Activated naive CD4-positive, alpha-beta T cell treated with anti-CD3 and anti-CD28 coated beads for 36 hours (primary cell): ENCODE measurements around the gene HLA-DQB1. TPM values are rescaled to one million over a fixed set of nuclear protein-coding genes. Genes with fewer than 3 reads are reported as not detected.
"Not testable (repeated sequence)": the region's sequence is repeated elsewhere in the genome, so short reads cannot be mapped to it uniquely, and the experiment has no call there.

ENCODE experiments used
- CTCF ChIA-PET: fragments of 350-600 bp; sonication (Branson Sonifier 250); formaldehyde crosslinking; loops from one replicate; lab custom pipeline; 2021; ENCODE audit warnings: antibody characterized with exemption; lab: Charles Lee
- DNase-seq: peaks from one replicate; pipeline ENCODE4 v3.0.0-alpha.2; 2020
- H3K27ac Mint-ChIP-seq: one replicate; pipeline ENCODE4 v1.8.0; 2021; ENCODE audit warnings: mild to moderate bottlenecking, mixed read lengths
- H3K27me3 Mint-ChIP-seq: one replicate; pipeline ENCODE4 v1.8.0; 2021; ENCODE audit warnings: low read depth, mixed read lengths
- H3K36me3 Mint-ChIP-seq: one replicate; pipeline ENCODE4 v1.8.0; 2021; ENCODE audit warnings: low read depth, mixed read lengths
- H3K4me1 Mint-ChIP-seq: one replicate; pipeline ENCODE4 v1.8.0; 2021; ENCODE audit warnings: low read depth, mixed read lengths
- H3K4me3 Mint-ChIP-seq: one replicate; pipeline ENCODE4 v1.8.0; 2021; ENCODE audit warnings: mild to moderate bottlenecking, moderate library complexity, mixed read lengths
- H3K9me3 Mint-ChIP-seq: one replicate; pipeline ENCODE4 v1.8.0; 2021; ENCODE audit warnings: mixed read lengths
- intact Hi-C: fragments of 100-400 bp; cut with micrococcal nuclease; formaldehyde crosslinking; loops from one replicate; pipeline ENCODE4 v1.15.1; 2023
- total RNA-seq, 2 experiments: library from RNA; stranded (reverse); gene quantifications; one replicate each; pipeline ENCODE4 v1.2.3, GENCODE V29; 2021

HLA-DQB1 gene
- total RNA-seq, 2 experiments from 2014 or later: 6.2 to 7.4 TPM

- DNase-seq: no peak
- Mint-ChIP-seq H3K4me3 (no peak overlapping the region), H3K27ac (no peak overlapping the region), H3K9me3 (no peaks in the 10 kb centered on the region), H3K36me3 (no peaks in the 10 kb centered on the region), H3K27me3 (peaks cover 7% of the 10 kb centered on the region), H3K4me1 (peaks cover 13% of the 10 kb centered on the region)
- CTCF ChIA-PET: interaction anchor here (0.7 kb wide), 1 partner anchor 497 kb away, joined by 3 read pairs; no protein-coding TSS in a partner anchor
- intact Hi-C loops: no loop called here
Observed at GRCh38 chr6:32637883-32638282, 28.6 kb downstream of the HLA-DQB1 start.

- DNase-seq: no peak
- Mint-ChIP-seq H3K27ac (no peak within 1 kb of the TSS), H3K4me1 (peaks cover 10% of the 10 kb centered on the region), H3K27me3 (peaks cover 7% of the 10 kb centered on the region), H3K4me3 (no peak within 1 kb of the TSS), H3K9me3 (no peaks in the 10 kb centered on the region), H3K36me3 (no peaks in the 10 kb centered on the region)
- CTCF ChIA-PET: no interaction called here
- intact Hi-C loops: no loop called here
Observed at GRCh38 chr6:32637219-32637880, 29.1 kb downstream of the HLA-DQB1 start, which contains the start of gene HLA-DQA1. TSS of gene HLA-DQA1 (plus strand) at chr6:32637406. CDS start at chr6:32637459, 53 bp downstream.

DNA sequence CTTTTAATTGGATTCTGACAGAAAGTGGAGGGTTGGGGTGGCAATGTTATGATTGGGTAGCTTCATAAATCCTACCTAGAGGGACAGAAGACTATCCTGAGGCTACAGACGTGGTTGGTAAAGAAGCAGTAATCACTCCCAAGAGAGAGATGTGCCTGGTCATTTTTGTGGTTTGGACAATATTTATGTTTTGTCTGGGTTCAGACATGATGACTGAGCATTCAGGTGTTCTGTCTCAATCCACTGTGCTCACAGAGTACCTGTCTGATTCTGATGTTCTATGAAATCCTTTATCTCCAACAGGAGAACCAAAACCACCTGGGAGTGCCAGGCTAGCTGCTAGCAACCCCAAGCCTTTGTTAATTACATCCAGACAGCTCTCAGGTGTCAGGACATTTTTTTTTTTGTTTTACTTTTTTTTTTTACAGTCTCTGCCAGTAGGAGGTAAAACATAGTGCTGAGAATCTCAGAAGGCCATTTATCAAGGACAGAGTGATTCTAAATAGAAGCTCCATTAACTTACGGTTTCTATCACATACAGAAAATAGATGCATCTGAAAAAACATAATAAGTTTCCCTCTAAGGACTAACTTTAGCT lies 30.8 kb downstream of the HLA-DQB1 start:
- no peaks in the 10 kb centered on the region for H3K36me3 Mint-ChIP-seq
- H3K4me3 Mint-ChIP-seq: no peak overlapping the region
- no peak for DNase-seq
- H3K27me3 Mint-ChIP-seq: peaks cover 7% of the 10 kb centered on the region
- no peak overlapping the region for H3K27ac Mint-ChIP-seq
- no peaks in the 10 kb centered on the region for H3K9me3 Mint-ChIP-seq
- intact Hi-C loops: no loop called here
- CTCF ChIA-PET: interaction anchor here (0.7 kb wide), 1 partner anchor 15 kb away, joined by 3 read pairs; no protein-coding TSS in a partner anchor
- peaks cover 5% of the 10 kb centered on the region for H3K4me1 Mint-ChIP-seq

- H3K4me1 Mint-ChIP-seq: peaks cover 13% of the 10 kb centered on the region
- not testable (repeated sequence) for H3K27me3 Mint-ChIP-seq, H3K4me3 Mint-ChIP-seq, DNase-seq, H3K27ac Mint-ChIP-seq, H3K36me3 Mint-ChIP-seq, H3K9me3 Mint-ChIP-seq
- intact Hi-C loops: loop anchor here (10.0 kb wide), 1 partner anchor 375 kb away; no protein-coding TSS in a partner anchor
- CTCF ChIA-PET: interaction anchor here (0.9 kb wide), 1 partner anchor 350 kb away, joined by 4 read pairs; no protein-coding TSS in a partner anchor
Observed at GRCh38 chr6:32629793-32630192, 36.7 kb downstream of the HLA-DQB1 start.

GRCh38 chr6:32627831-32628230 lies 38.6 kb downstream of the HLA-DQB1 start:
- intact Hi-C loops: loop anchor here (10.0 kb wide), 1 partner anchor 373 kb away; no protein-coding TSS in a partner anchor
- DNase-seq: no peak

DNA sequence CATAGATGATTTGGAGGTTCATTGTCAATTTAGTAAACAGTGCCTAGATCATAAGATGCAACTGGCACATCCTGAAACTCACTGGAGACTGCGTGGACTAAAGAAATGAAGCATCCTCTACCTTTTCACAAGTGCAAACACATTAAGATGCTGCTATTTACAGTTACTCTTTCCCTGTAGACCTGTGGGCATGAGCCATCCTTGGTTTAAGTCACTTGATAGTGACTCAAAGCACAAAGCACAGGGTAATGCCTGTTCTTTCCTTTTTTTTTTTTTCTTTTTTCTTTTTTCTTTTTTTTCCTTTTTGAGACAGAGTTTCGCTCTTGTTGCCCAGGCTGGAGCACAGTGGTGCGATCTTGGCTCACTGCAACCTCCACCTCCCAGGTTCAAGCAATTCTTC lies 39.2 kb downstream of the HLA-DQB1 start:
- H3K27ac Mint-ChIP-seq: no peak overlapping the region
- no peaks in the 10 kb centered on the region for H3K27me3 Mint-ChIP-seq
- intact Hi-C loops: loop anchor here (10.0 kb wide), 1 partner anchor 372 kb away; no protein-coding TSS in a partner anchor
- DNase-seq: no peak
- H3K9me3 Mint-ChIP-seq: no peaks in the 10 kb centered on the region
- peaks cover 29% of the 10 kb centered on the region for H3K4me1 Mint-ChIP-seq
- CTCF ChIA-PET: no interaction called here
- no peaks in the 10 kb centered on the region for H3K36me3 Mint-ChIP-seq
- H3K4me3 Mint-ChIP-seq: no peak overlapping the region

More at GRCh38 chr6:32627831-32628230, 38.6 kb downstream of the HLA-DQB1 start:
- Mint-ChIP-seq H3K4me3 (no peak overlapping the region), H3K27me3 (no peaks in the 10 kb centered on the region), H3K9me3 (no peaks in the 10 kb centered on the region), H3K36me3 (no peaks in the 10 kb centered on the region), H3K4me1 (peaks cover 23% of the 10 kb centered on the region), H3K27ac (no peak overlapping the region)
- CTCF ChIA-PET: no interaction called here

DNA sequence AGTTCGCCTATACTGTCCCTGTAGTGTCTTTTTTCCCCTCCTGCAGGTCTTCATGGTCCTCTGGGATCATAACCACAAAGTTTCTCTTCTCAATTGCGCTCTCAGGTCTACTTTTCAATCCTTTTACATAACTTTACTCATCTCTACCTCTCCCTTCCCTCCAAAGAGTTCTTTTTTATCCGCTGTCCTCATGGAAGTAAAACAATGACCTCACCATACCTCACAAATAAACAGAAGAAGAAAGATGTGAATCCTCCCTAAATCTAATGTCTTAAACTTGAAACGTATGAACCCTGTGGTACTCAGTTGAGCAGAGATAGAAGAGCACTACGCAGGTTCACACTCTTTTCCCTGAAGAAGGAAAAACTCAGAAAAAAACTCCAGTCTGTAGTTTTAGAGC lies 41.3 kb downstream of the HLA-DQB1 start:
- intact Hi-C loops: loop anchor here (10.0 kb wide), 1 partner anchor 370 kb away; no protein-coding TSS in a partner anchor

DNA sequence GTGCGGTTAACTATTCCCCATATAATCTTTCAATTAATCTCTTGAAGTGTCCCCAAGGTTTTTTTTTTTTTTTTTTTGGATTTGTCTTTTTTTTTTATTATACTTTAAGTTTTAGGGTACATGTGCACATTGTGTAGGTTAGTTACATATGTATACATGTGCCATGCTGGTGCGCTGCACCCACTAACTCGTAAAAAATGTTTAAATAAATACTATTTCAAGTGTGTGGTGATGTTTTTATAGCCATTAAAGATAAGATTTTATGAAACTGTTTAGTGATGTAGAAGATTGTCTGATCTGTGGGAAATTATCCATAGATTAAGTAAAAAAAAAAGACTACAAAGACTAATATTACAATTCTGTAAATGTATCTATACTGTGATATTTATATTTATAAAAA lies 41.9 kb downstream of the HLA-DQB1 start:
- DNase-seq: no peak
- Mint-ChIP-seq H3K4me1 (peaks cover 35% of the 10 kb centered on the region), H3K9me3 (no peaks in the 10 kb centered on the region), H3K4me3 (no peak overlapping the region), H3K27me3 (no peaks in the 10 kb centered on the region), H3K36me3 (no peaks in the 10 kb centered on the region), H3K27ac (no peak overlapping the region)
- CTCF ChIA-PET: no interaction called here
- intact Hi-C loops: loop anchor here (10.0 kb wide), 1 partner anchor 370 kb away; no protein-coding TSS in a partner anchor

More for the DNA sequence above, 41.3 kb downstream of the HLA-DQB1 start:
- Mint-ChIP-seq H3K27me3 (no peaks in the 10 kb centered on the region), H3K36me3 (no peaks in the 10 kb centered on the region), H3K4me1 (peaks cover 35% of the 10 kb centered on the region), H3K4me3 (no peak overlapping the region), H3K27ac (no peak overlapping the region), H3K9me3 (no peaks in the 10 kb centered on the region)
- DNase-seq: no peak
- CTCF ChIA-PET: no interaction called here

DNA sequence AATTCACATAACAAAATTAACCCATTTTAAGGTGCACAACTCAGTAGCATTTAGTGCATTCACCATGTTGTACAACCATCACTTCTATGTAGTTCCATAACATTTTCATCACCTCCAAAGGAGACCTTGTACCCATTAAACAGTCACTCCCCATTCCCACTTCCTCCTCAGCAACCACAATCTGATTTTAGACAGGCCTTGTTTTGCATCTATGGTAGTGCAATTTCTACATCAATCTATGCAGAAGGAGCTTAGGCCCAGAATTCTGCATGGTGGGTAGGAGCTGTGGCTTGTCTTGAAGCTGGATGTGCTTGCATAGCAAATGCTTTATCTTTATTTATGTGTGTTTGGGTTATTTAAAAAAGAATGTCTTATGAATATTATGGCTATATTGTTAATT lies 42.8 kb downstream of the HLA-DQB1 start:
- no peaks in the 10 kb centered on the region for H3K27me3 Mint-ChIP-seq
- H3K4me3 Mint-ChIP-seq: no peak overlapping the region
- peaks cover 35% of the 10 kb centered on the region for H3K4me1 Mint-ChIP-seq
- peaks cover 2% of the 10 kb centered on the region for H3K9me3 Mint-ChIP-seq
- CTCF ChIA-PET: interaction anchor here (0.6 kb wide), 1 partner anchor 236 kb away, joined by 3 read pairs; no protein-coding TSS in a partner anchor
- DNase-seq: no peak
- peaks cover 1% of the 10 kb centered on the region for H3K36me3 Mint-ChIP-seq
- H3K27ac Mint-ChIP-seq: no peak overlapping the region
- intact Hi-C loops: loop anchor here (1.0 to 10.0 kb wide), 5 partner anchors 13 to 369 kb away; partner anchors contain the start of gene HLA-DQB1

DNA sequence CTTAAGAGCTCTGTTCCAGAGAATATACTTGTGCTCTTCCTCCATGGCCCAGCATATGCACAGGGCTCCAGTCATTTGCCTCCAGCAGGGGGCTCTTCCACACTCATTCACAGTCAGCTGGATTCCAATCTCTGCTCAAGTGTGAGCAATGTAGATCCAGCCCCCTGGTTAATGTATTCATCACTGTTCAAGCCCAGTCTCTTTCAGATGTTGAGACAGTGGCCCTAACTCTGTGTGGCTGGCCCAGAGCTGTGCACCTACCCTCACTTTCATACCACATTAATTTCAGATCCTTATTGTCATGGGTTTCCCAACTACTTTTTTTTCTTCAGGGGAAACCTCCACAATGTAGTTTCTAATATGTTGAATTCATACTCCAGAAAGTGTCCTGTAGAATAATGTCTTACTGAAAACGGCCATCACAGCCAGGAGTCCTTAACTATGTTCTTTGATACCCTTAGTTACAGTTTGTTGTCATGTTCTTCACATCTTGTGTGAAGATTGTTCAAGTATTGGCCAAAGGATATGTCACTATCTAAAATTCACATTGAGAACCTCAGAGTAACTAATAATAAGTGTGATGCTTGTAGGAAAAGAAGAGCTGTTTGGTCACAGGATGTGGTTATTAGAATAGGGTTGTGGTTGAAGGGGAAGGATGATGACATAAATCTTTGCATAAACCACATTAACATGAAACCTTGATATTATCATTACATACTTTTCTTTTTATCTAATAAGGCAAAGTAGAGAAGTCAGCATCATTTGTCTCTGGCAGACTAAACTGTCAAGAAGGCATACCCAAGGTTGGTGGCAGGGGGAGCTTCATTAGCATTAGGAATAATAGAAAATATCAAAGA lies 43.7 kb downstream of the HLA-DQB1 start:
- Mint-ChIP-seq H3K9me3 (peaks cover 8% of the 10 kb centered on the region), H3K4me1 (peaks cover 32% of the 10 kb centered on the region), H3K27ac (peak overlapping the region; percentile 90), H3K36me3 (peaks cover 3% of the 10 kb centered on the region), H3K27me3 (no peaks in the 10 kb centered on the region), H3K4me3 (peak overlapping the region; percentile 24)
- CTCF ChIA-PET: interaction anchor here (0.6 to 1.3 kb wide), 3 partner anchors 163 to 209 kb away, joined by 3 read pairs; no protein-coding TSS in a partner anchor
- DNase-seq: peak; percentile 56
- intact Hi-C loops: loop anchor here (1.0 to 10.0 kb wide), 5 partner anchors 12 to 368 kb away; partner anchors contain the start of gene HLA-DQB1

DNA sequence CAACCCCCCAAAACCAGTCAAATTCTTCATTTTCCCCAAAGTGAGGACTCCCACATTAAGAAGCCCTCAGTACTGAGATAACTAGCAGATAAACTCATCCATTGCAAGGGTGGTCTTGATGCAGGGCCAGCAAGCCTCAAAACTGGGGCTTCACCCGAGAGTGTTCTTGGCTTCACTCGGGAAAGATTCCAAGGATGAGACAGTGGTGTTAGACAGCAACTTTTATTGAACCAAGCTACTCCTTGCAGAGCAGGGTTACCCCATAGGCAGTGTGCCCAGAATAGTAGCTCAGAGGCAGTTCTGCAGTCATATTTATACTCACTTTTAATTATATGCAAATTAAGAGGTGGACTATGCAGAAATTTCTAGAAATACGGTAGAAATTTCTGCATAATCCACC lies 45.1 kb downstream of the HLA-DQB1 start:
- Mint-ChIP-seq H3K27ac (no peak overlapping the region), H3K9me3 (peaks cover 13% of the 10 kb centered on the region), H3K4me1 (peaks cover 35% of the 10 kb centered on the region), H3K27me3 (no peaks in the 10 kb centered on the region), H3K4me3 (no peak overlapping the region), H3K36me3 (peaks cover 4% of the 10 kb centered on the region)
- intact Hi-C loops: loop anchor here (10.0 kb wide), 1 partner anchor 367 kb away; no protein-coding TSS in a partner anchor
- CTCF ChIA-PET: interaction anchor here (0.8 to 1.4 kb wide), 3 partner anchors 9 to 208 kb away, joined by 3 read pairs; no protein-coding TSS in a partner anchor
- DNase-seq: no peak
